Effector memory CD4-positive, alpha-beta T cell (primary cell): ENCODE data around the gene PCK1.

Experiments used
- DNase-seq, 3 donors: peaks; one replicate each; pipeline ENCODE4 v3.0.0-alpha.2; 2020
- H3K27ac ChIP-seq: 2 replicates; pipeline ENCODE4 v1.7.0; 2013; ENCODE audit warnings: mild to moderate bottlenecking, low read length, moderate library complexity; ENCODE audit not compliant: insufficient read depth, poor library complexity, severe bottlenecking
- H3K27me3 ChIP-seq: replicated peaks from 2 replicates; pipeline ENCODE4 v1.7.0; 2013; ENCODE audit warnings: mild to moderate bottlenecking, low read length; ENCODE audit not compliant: insufficient read depth, control insufficient read depth, poor library complexity, severe bottlenecking
- H3K36me3 ChIP-seq: 2 replicates; pipeline ENCODE4 v1.7.0; 2013; ENCODE audit warnings: mild to moderate bottlenecking, low read length, moderate library complexity; ENCODE audit not compliant: control insufficient read depth, insufficient read depth
- H3K4me1 ChIP-seq: 2 replicates; pipeline ENCODE4 v1.7.0; 2013; ENCODE audit warnings: low read length, mild to moderate bottlenecking; ENCODE audit not compliant: control insufficient read depth, insufficient read depth, poor library complexity, severe bottlenecking
- H3K4me3 ChIP-seq: 2 replicates; pipeline ENCODE4 v1.7.0; 2013; ENCODE audit warnings: low read length, low read depth, mild to moderate bottlenecking; ENCODE audit not compliant: insufficient read depth, poor library complexity, severe bottlenecking
- H3K9me3 ChIP-seq: 2 replicates; pipeline ENCODE4 v1.7.0; 2013; ENCODE audit warnings: mild to moderate bottlenecking, low read length, moderate library complexity; ENCODE audit not compliant: control insufficient read depth

The PCK1 gene

DNA sequence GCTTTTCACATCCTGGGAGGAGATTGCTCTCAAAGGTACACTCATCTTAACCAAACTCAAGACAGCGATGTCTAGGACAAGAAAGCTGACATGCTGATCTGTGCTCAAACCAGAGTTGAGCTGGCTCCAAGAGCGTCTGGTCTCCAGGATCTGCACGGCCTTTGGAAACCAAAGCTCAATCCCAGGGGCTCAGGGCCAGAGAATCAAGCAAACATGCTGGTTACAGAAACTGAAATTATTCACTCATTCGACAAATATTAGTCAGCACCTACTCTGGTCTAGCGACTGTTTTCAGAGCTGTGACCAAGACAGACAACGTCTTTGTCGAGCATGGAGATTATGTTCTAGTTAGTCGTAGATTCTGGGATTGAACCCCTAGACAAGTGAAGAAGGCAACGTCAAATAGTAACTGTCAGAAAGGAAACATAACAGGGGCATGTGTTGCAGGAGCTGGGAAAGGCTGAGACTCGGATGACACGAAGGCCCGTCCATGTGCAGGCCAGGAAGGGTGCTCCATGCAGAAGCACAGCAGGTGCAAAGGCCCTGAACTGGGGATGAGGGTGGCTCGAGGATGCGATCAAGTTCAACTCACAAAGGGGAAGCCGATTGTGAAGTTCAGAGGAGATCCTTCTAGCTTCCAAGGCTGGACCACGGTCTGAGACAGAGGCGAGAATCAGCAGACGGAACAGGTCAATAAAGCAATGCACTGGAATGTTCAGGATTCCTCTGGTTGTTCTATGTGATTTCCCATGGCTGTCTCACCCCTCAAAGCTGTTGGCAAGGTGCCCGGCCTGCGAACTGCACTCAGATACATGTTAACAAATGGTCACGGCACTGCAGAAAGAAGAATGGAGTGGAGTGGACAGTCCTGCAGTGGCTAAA, 12.5 kb upstream of the PCK1 start:
- Histone ChIP-seq H3K36me3 (no peaks in the 10 kb centered on the region), H3K27me3 (no peaks in the 10 kb centered on the region), H3K27ac (no peak overlapping the region), H3K4me3 (no peak overlapping the region), H3K9me3 (no peaks in the 10 kb centered on the region), H3K4me1 (no peaks in the 10 kb centered on the region)
- no peak for DNase-seq

- H3K4me1 ChIP-seq, result no peaks in the 10 kb centered on the region
- H3K36me3 ChIP-seq, result no peaks in the 10 kb centered on the region
- no peak overlapping the region for H3K27ac ChIP-seq
- no peak for DNase-seq
- no peaks in the 10 kb centered on the region for H3K27me3 ChIP-seq
- no peak overlapping the region for H3K4me3 ChIP-seq
- no peaks in the 10 kb centered on the region for H3K9me3 ChIP-seq
These were observed 8.4 kb upstream of the PCK1 start for GRCh38 chr20:57552471-57552870.

DNA sequence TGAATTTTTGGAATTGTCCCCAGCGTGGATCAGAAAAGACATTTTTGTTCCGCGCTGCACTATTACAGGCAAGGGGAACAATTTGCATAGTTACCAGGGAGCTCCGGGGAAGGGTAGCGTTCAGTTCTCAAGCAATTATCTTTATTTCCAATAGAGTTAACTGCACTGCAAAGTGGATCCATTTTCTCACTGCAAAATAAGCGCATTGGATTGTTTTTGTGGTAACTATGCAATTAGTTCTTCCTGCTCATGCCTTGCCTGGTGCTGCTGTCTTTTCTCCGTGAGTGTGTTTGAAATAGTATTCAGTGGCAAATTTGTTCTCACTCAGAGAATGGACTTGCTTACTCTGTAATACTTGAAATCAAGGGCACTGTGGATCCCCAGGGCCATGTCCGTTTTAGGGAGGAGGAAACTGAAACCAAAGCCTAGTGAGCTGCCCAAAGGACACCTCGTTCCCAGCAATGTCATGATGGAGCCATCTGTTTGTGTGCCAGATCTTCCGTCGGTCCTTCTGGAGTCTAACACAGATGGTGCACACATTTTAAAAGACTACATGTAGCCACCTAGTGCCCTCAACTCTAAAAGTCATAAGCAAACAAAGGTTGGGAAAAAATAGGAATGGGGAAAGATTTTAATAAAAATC, 7.4 kb upstream of the PCK1 start:
- Histone ChIP-seq H3K36me3 (no peaks in the 10 kb centered on the region), H3K4me1 (no peaks in the 10 kb centered on the region), H3K4me3 (no peak overlapping the region), H3K9me3 (no peaks in the 10 kb centered on the region), H3K27me3 (peaks cover 4% of the 10 kb centered on the region), H3K27ac (no peak overlapping the region)
- no peak for DNase-seq

- Histone ChIP-seq H3K9me3 (no peaks in the 10 kb centered on the region), H3K36me3 (no peaks in the 10 kb centered on the region), H3K4me1 (no peaks in the 10 kb centered on the region), H3K27me3 (peaks cover 4% of the 10 kb centered on the region), H3K27ac (no peak overlapping the region), H3K4me3 (no peak overlapping the region)
- no peak for DNase-seq
These were observed 5.3 kb upstream of the PCK1 start for GRCh38 chr20:57555457-57556184.

GRCh38 chr20:57556980-57557274, 4.0 kb upstream of the PCK1 start:
- peaks cover 4% of the 10 kb centered on the region for H3K27me3 ChIP-seq
- no peaks in the 10 kb centered on the region for H3K9me3 ChIP-seq
- no peak for DNase-seq
- H3K4me1 ChIP-seq, result no peaks in the 10 kb centered on the region
- H3K27ac ChIP-seq, result no peak overlapping the region
- H3K36me3 ChIP-seq, result no peaks in the 10 kb centered on the region
- no peak overlapping the region for H3K4me3 ChIP-seq

GRCh38 chr20:57557926-57558613, 2.8 kb upstream of the PCK1 start:
- no peak for DNase-seq
- H3K4me3 ChIP-seq, result no peak overlapping the region
- peaks cover 4% of the 10 kb centered on the region for H3K27me3 ChIP-seq
- no peak overlapping the region for H3K27ac ChIP-seq
- no peaks in the 10 kb centered on the region for H3K4me1 ChIP-seq
- no peaks in the 10 kb centered on the region for H3K9me3 ChIP-seq
- H3K36me3 ChIP-seq, result no peaks in the 10 kb centered on the region

DNA sequence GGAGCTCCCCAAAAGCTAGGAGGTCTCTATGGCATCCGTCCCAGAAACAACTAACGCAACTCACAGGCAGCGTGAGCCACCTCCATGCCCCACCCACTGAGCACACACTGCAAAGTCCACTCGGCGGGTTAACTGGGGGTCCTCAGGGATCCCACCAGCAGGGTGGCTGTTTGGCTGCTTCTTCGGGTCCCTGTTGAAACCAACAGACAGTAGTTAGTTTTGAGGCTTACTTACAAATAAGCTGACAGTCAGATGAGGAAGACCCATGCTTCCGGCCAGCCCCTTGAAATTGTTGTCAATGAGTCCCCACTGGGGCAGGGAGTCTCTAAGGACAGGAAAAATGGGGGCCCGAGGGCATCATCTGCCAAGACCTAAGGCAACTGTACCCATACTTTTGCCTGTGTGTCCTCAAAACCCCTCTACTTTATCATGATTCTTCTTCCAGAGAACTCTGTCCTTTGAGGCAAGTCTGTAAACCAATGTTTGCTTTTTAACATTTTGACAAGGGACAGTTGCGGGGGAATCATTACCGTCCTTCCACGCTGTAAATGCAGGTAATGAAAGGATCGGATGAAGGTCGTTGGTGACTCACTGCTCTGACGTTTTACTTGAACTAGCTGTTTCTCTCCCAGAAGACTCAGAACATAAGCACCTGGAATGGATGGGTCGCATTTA, 2.2 kb upstream of the PCK1 start:
- no peaks in the 10 kb centered on the region for H3K36me3 ChIP-seq
- H3K27ac ChIP-seq, result no peak overlapping the region
- H3K27me3 ChIP-seq, result peaks cover 4% of the 10 kb centered on the region

GRCh38 chr20:57559289-57559634, 1.6 kb upstream of the PCK1 start:
- Histone ChIP-seq H3K36me3 (no peaks in the 10 kb centered on the region), H3K9me3 (no peaks in the 10 kb centered on the region), H3K4me3 (no peak overlapping the region), H3K27ac (no peak overlapping the region), H3K4me1 (no peaks in the 10 kb centered on the region), H3K27me3 (peaks cover 4% of the 10 kb centered on the region)
- no peak for DNase-seq

More for the DNA sequence above, 2.2 kb upstream of the PCK1 start:
- Histone ChIP-seq H3K4me3 (no peak overlapping the region), H3K9me3 (no peaks in the 10 kb centered on the region), H3K4me1 (no peaks in the 10 kb centered on the region)
- DNase-seq, result no peak

- H3K36me3 ChIP-seq, result no peaks in the 10 kb centered on the region
- H3K4me3 ChIP-seq, result no peak overlapping the region
- H3K27me3 ChIP-seq, result peaks cover 4% of the 10 kb centered on the region
- H3K27ac ChIP-seq, result no peak overlapping the region
- no peak for DNase-seq
- no peaks in the 10 kb centered on the region for H3K4me1 ChIP-seq
- H3K9me3 ChIP-seq, result no peaks in the 10 kb centered on the region
These were observed 1.0 kb upstream of the PCK1 start for GRCh38 chr20:57559658-57560553.
